ENCODE measurements around the gene SH3TC1. TPM values are rescaled to one million over a fixed set of nuclear protein-coding genes. Genes with fewer than 3 reads are reported as not detected.

SH3TC1 gene
- total RNA-seq, 4 donors from 2014 or later, result 10.1 to 15.9 (median 11.1) TPM

DNA sequence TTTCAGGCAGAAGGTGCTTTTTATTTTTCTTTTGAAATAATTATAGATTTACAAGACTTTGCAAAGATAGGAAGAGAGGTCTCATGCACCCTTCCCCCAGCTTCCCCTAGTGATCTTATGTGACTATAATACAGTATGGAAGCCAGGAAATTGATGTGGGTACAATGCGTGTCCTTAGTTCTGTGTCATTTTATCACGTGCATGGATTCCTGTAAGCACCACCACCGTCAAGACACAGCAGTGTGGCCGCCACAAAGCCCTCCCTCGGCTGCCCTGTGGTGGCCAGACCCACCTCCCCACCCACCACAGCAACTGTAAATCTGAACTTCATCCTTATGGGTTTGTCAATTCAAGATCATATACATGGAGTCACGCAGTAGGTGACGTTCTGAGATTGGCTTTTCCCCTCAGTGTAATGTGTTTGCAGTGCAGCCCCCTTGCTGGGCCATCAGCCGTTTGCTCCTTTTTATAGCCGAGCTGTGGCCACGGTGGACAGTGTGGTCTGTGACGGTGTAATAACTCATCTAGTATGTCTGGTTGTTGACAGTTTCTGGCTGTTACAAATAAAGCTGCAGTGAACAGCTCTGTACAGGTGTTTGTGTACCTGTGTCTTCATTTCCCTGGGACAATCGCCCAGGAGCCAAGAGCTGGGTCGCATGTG lies 59.6 kb downstream of the SH3TC1 start:
- WGBS, 2 donors, result 71 to 75% methylated on average over 13 of the region's 13 CpGs
- TF ChIP-seq POLR2A (IDR thresholded peaks at IDR 0.05), result no peak
- TF ChIP-seq, protein P1, sequence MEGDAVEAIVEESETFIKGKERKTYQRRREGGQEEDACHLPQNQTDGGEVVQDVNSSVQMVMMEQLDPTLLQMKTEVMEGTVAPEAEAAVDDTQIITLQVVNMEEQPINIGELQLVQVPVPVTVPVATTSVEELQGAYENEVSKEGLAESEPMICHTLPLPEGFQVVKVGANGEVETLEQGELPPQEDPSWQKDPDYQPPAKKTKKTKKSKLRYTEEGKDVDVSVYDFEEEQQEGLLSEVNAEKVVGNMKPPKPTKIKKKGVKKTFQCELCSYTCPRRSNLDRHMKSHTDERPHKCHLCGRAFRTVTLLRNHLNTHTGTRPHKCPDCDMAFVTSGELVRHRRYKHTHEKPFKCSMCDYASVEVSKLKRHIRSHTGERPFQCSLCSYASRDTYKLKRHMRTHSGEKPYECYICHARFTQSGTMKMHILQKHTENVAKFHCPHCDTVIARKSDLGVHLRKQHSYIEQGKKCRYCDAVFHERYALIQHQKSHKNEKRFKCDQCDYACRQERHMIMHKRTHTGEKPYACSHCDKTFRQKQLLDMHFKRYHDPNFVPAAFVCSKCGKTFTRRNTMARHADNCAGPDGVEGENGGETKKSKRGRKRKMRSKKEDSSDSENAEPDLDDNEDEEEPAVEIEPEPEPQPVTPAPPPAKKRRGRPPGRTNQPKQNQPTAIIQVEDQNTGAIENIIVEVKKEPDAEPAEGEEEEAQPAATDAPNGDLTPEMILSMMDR (IDR thresholded peaks at IDR 0.05), result no peak
- no peak overlapping the region for H3K4me3 ChIP-seq (ENCODE audit: low read depth, poor library complexity, severe bottlenecking)
- no peak for DNase-seq (ENCODE audit: low spot score in 2 of 2)
- intact Hi-C loops (cut with DNase I; ENCODE audit: low total_unique reads), result no loop called here

DNA sequence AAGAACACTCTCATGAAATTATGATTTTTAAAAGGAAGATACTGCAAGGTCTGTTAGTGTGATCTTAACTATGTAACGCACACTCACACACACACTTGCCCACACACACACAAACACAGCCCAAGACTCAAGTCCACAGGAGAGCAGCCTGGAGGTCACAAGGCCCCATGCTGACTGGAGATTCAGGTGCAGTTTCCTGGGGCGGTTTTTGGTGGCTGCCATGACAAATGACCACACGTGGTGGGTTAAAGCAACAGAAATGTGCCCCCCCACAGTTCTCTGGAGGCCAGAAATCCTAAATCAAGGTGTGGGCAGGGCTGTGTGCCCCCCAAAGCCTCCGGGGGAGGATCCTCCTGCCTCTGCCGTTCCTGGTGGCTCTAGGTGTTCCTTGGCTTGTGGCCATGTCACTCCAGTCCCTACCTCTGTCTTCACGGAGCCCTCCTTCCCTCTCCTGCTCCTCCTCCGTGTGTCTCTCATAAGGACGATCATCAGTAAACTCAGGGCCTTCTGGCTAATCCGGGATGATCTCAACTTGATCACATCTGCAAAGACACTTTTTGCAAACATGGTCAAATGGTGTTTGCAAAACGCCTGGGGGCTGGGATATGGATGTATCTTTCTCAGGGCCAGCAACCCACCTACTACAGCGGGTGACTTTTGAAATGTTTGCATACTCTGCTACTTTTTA lies 60.8 kb downstream of the SH3TC1 start:
- intact Hi-C loops (cut with DNase I; ENCODE audit: low total_unique reads), result no loop called here
- TF ChIP-seq POLR2A (IDR thresholded peaks at IDR 0.05), result no peak
- TF ChIP-seq, protein P1 (IDR thresholded peaks at IDR 0.05), result no peak
- WGBS, 2 donors, result 75 to 78% methylated on average over 10 to 11 of the region's 11 CpGs
- no peak for DNase-seq (ENCODE audit: low spot score in 2 of 2)
- H3K4me3 ChIP-seq (ENCODE audit: low read depth, poor library complexity, severe bottlenecking), result no peak overlapping the region

GRCh38 chr4:8260656-8261111 lies 61.6 kb downstream of the SH3TC1 start:
- no peak for TF ChIP-seq POLR2A (IDR thresholded peaks at IDR 0.05)
- TF ChIP-seq, protein P1 (IDR thresholded peaks at IDR 0.05), result no peak
- WGBS, 2 donors, result 13 to 30% methylated on average over 13 of the region's 13 CpGs
- intact Hi-C loops (cut with DNase I; ENCODE audit: low total_unique reads), result no loop called here
- no peak for DNase-seq (ENCODE audit: low spot score in 2 of 2)
- H3K4me3 ChIP-seq (ENCODE audit: low read depth, poor library complexity, severe bottlenecking), result no peak overlapping the region

- TF ChIP-seq, protein P1 (IDR thresholded peaks at IDR 0.05), result no peak
- no peak for TF ChIP-seq POLR2A (IDR thresholded peaks at IDR 0.05)
- H3K4me3 ChIP-seq (ENCODE audit: low read depth, poor library complexity, severe bottlenecking), result no peak overlapping the region
- intact Hi-C loops (cut with DNase I; ENCODE audit: low total_unique reads), result no loop called here
- DNase-seq (ENCODE audit: low spot score in 2 of 2), result no peak
- WGBS, 2 donors, result 78 to 81% methylated on average over 25 of the region's 25 CpGs
Observed at GRCh38 chr4:8261851-8262535, 62.9 kb downstream of the SH3TC1 start.

DNA sequence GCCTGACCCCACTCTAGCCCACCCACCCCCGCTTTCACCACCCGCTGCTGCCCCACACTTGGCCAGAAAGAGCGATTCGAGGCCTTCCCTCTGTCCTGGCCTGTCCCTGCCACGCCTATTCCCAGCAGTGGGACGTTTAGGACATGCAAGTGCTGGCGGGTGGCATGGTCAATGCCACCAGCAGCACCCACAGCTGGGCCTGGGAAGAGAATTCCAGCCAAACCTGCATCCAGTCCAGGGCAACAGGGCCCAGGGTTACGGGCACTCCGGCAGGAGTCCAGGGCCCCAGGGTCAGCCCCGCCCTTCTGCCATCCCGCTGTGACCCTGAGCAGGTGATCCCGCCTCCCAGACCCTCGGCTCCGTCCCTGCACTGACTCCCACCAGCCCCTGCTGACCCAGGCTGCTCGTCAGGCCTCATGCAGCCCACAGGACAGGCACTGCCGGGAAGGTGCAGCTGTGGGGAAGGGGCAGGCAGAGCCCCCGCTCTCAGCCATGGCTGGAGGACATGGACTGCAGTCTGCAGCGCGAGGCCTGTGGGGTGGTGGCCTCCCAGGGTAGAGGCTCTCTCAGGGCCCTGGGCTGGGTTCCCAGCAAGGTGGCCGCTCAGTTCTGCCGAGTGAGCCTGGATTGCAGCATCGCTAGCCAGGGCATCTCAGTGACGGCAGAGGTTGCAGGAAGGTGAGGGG lies 63.7 kb downstream of the SH3TC1 start:
- no peak for TF ChIP-seq POLR2A (IDR thresholded peaks at IDR 0.05)
- TF ChIP-seq, protein P1 (IDR thresholded peaks at IDR 0.05), result no peak
- 78 to 84% methylated on average over 16 to 22 of the region's 23 CpGs for WGBS, 2 donors
- intact Hi-C loops (cut with DNase I; ENCODE audit: low total_unique reads), result no loop called here
- no peak for DNase-seq (ENCODE audit: low spot score in 2 of 2)
- H3K4me3 ChIP-seq (ENCODE audit: low read depth, poor library complexity, severe bottlenecking), result no peak overlapping the region
